HEK293T (cell line): ENCODE measurements around the gene SHROOM1.

ENCODE experiments used
- CTCF ChIA-PET: fragments of 350-600 bp; formaldehyde crosslinking; extraction: SDS; loops from one replicate; lab custom pipeline; 2021; ENCODE audit warnings: antibody characterized with exemption, inconsistent platforms; lab: Yijun Ruan, JAX
- POLR2A ChIA-PET: fragments of 350-600 bp; formaldehyde crosslinking; extraction: SDS; loops from one replicate; lab custom pipeline; 2020; ENCODE audit warnings: antibody characterized with exemption, inconsistent platforms; lab: Yijun Ruan, JAX
- DNase-seq: peaks from one replicate; pipeline ENCODE4 v3.0.0; 2012; ENCODE audit warnings: mixed read lengths; ENCODE audit errors: extremely low spot score
- ARNT ChIP-seq: fragments of 450-650 bp; IDR thresholded peaks from 2 replicates; pipeline ENCODE4 v1.6.1; 2017; ENCODE audit warnings: mild to moderate bottlenecking
- BHLHE40 ChIP-seq: fragments of 450-650 bp; IDR thresholded peaks from 2 replicates; pipeline ENCODE4 v1.6.1; 2016; ENCODE audit warnings: mild to moderate bottlenecking, moderate library complexity, borderline replicate concordance
- CTBP1 ChIP-seq: fragments of 450-650 bp; IDR thresholded peaks from 2 replicates; pipeline ENCODE4 v1.6.1; 2016; ENCODE audit warnings: borderline replicate concordance
- ELF4 ChIP-seq: fragments of 450-650 bp; IDR thresholded peaks from 2 replicates; pipeline ENCODE4 v1.6.1; 2017; ENCODE audit warnings: antibody characterized with exemption
- FOXA1 ChIP-seq: fragments of 450-650 bp; IDR thresholded peaks from 2 replicates; pipeline ENCODE4 v1.6.1; 2016; ENCODE audit warnings: mild to moderate bottlenecking
- FOXK2 ChIP-seq: fragments of 450-650 bp; IDR thresholded peaks from 2 replicates; pipeline ENCODE4 v1.6.1; 2016; ENCODE audit warnings: mild to moderate bottlenecking
- FOXM1 ChIP-seq: fragments of 450-650 bp; IDR thresholded peaks from 2 replicates; pipeline ENCODE4 v1.6.1; 2017; ENCODE audit warnings: mild to moderate bottlenecking, borderline replicate concordance
- HDGF ChIP-seq: fragments of 450-650 bp; IDR thresholded peaks from 2 replicates; pipeline ENCODE4 v1.6.1; 2017; ENCODE audit warnings: antibody characterized with exemption, borderline replicate concordance
- L3MBTL2 ChIP-seq: fragments of 450-650 bp; conservative IDR thresholded peaks from 2 replicates; pipeline ENCODE4 v1.6.1; 2016; ENCODE audit warnings: mild to moderate bottlenecking
- LEF1 ChIP-seq: fragments of 450-650 bp; IDR thresholded peaks from 2 replicates; pipeline ENCODE4 v1.6.1; 2017; ENCODE audit warnings: mild to moderate bottlenecking, borderline replicate concordance
- NFRKB ChIP-seq: fragments of 450-650 bp; IDR thresholded peaks from 2 replicates; pipeline ENCODE4 v1.6.1; 2016; ENCODE audit warnings: mild to moderate bottlenecking, moderate library complexity
- PKNOX1 ChIP-seq: fragments of 450-650 bp; IDR thresholded peaks from 2 replicates; pipeline ENCODE4 v1.6.1; 2016
- SP1 ChIP-seq: fragments of 450-650 bp; IDR thresholded peaks from 2 replicates; pipeline ENCODE4 v1.6.1; 2017
- SUZ12 ChIP-seq: fragments of 450-650 bp; IDR thresholded peaks from 2 replicates; pipeline ENCODE4 v1.6.1; 2016; ENCODE audit warnings: mild to moderate bottlenecking
- TARDBP ChIP-seq: fragments of 450-650 bp; IDR thresholded peaks from 2 replicates; pipeline ENCODE4 v1.6.1; 2016
- ZNF384 ChIP-seq: fragments of 450-650 bp; IDR thresholded peaks from 2 replicates; pipeline ENCODE4 v1.6.1; 2016

Gene SHROOM1

GRCh38 chr5:132797651-132798050 lies 32.8 kb downstream of the SHROOM1 start:
- POLR2A ChIA-PET, result interaction anchor here (1.2 kb wide), 1 partner anchor 10 kb away, joined by 4 read pairs; no protein-coding TSS in a partner anchor
- CTCF ChIA-PET, result interaction anchor here (0.7 to 2.5 kb wide), 5 partner anchors 10 to 68 kb away, joined by 3 to 11 read pairs (median 3); no protein-coding TSS in a partner anchor
- TF ChIP-seq ARNT (no peak), FOXA1 (no peak), HDGF (no peak), BHLHE40 (no peak), ELF4 (no peak), L3MBTL2 (no peak), CTBP1 (no peak)
- DNase-seq, result no peak

- CTCF ChIA-PET, result interaction anchor here (1.0 kb wide), 1 partner anchor 16 kb away, joined by 3 read pairs; no protein-coding TSS in a partner anchor
- POLR2A ChIA-PET, result no interaction called here
- TF ChIP-seq ELF4 (no peak), SP1 (no peak), PKNOX1 (no peak), FOXK2 (no peak), BHLHE40 (no peak)
- no peak for DNase-seq
These were observed 39.4 kb downstream of the SHROOM1 start for GRCh38 chr5:132791026-132791425.

DNA sequence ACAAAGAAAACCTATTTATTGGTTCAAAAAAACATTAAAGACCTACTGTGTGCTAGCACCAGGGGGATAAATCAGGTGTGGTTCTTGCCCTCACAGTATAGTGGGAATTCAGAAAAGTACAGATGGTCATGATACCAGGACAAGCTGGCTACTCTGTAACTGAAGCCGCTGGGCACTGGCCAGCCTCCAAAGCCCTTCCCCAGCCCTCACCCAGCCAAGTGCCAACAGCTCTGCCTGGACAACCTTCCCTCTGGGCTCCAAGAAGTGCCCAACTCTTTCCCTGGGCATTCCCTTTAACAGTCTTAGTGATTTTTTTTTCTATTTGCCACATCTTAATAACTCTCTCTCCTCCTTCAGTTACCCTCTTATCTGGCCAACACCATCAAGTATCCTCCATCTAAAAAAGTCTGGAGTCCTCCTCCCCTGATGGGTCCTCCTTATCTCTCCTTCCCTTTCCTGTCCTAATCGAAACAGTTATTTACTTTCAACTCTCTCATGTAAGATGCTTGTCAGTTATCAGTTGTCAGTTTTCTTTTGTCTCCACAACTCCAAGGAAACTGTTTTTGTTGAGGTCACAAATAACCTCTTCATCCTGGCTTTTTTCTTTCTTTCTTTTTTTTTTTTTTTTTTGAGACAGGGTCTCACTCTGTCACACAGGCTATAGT lies 40.1 kb downstream of the SHROOM1 start:
- ChIA-PET POLR2A (no interaction called here), CTCF (interaction anchor here (0.7 to 1.0 kb wide), 2 partner anchors 17 kb away, joined by 3 read pairs; no protein-coding TSS in a partner anchor)
- no peak for DNase-seq
- TF ChIP-seq PKNOX1, result no peak
- no peak for TF ChIP-seq HDGF
- no peak for TF ChIP-seq SUZ12
- no peak for TF ChIP-seq LEF1
- TF ChIP-seq FOXM1, result no peak
- TF ChIP-seq FOXK2, result no peak
- TF ChIP-seq BHLHE40, result no peak
- TF ChIP-seq L3MBTL2, result no peak
- TF ChIP-seq ELF4, result no peak
- no peak for TF ChIP-seq TARDBP
- no peak for TF ChIP-seq ZNF384
- TF ChIP-seq ARNT, result no peak

DNA sequence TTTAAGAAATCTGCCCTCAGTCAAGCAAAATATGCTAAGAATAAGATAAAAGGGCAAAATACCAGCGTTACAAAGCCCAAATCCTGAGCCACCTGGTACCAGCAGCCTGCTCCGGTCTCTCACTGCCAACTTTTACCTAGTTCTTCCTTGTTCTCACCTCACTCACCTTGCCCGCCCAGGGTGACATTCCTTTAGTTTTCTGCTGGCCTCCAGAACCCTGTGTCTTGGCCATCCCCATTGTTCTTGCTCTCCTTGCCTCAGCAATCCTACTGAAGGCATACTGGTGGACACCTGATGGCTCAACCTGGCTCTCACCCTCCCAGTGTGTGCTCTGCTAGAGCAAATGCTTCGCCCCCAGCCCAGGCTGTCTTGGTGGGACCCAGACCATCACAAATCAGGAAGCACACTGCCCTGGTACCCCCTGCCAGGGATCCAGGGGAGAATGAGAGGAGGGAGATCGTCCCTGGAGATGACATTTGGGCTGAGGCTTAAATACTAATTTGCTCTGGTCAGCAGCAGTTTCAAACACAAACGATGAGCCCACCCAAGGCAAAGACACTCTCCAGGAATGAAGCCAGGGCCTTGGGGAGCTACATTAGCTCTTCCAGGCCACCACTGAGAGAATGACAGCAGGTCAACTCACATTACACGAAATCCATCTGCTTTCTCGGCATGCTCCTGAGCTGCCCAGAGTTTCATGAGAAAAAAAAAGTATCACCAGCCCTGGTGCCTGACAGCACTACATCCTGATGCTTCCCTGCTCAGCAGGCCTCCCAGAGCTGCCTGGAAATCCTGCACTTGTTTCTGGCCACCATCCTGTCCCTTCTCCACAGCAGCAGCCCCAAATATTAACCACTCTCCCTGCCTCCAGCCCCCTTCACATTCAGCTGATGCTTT lies 41.2 kb downstream of the SHROOM1 start:
- 0 out of 2 replicates have a peak, but pooled peaks have one; percentile 16 for TF ChIP-seq ZNF384
- TF ChIP-seq HDGF, result no peak
- no peak for TF ChIP-seq FOXK2
- CTCF ChIA-PET, result interaction anchor here (0.6 to 0.7 kb wide), 2 partner anchors 18 to 43 kb away, joined by 3 to 4 read pairs; no protein-coding TSS in a partner anchor
- no peak for DNase-seq
- POLR2A ChIA-PET, result no interaction called here

DNA sequence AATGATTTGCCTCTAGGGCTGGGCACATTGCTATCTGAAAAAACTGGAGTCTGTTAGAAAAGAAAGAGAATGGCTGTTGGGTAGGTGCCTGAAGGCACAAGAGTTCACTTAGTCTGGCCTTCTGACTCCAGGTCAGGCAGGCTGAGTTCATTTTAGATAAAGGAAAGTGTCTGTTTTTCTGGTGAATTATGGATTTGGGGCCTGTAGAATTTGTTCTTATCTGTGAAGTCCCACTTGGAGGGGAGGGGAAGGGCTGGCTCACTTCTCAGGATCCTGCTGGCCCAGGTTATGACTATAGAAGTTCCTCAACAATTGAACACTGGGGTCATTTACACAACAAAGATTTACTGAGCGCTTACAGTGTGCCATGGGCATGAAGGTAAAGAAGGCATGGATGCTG lies 41.9 kb downstream of the SHROOM1 start:
- CTCF ChIA-PET, result no interaction called here
- TF ChIP-seq ELF4 (no peak), FOXK2 (no peak), L3MBTL2 (no peak), HDGF (no peak), BHLHE40 (no peak), ZNF384 (no peak), SUZ12 (no peak), ARNT (no peak), SP1 (no peak), NFRKB (no peak), FOXM1 (no peak), TARDBP (no peak), CTBP1 (no peak), LEF1 (no peak), PKNOX1 (no peak), FOXA1 (no peak)
- DNase-seq, result no peak
- POLR2A ChIA-PET, result interaction anchor here (0.6 kb wide), 1 partner anchor 419 kb away, joined by 3 read pairs; the partner anchor contains the start of gene SLC22A5

- TF ChIP-seq SUZ12 (no peak), ARNT (no peak)
- POLR2A ChIA-PET, result interaction anchor here (1.5 to 1.9 kb wide), 2 partner anchors 9 to 11 kb away, joined by 4 read pairs; no protein-coding TSS in a partner anchor
- no peak for DNase-seq
- CTCF ChIA-PET, result interaction anchor here (0.8 to 1.2 kb wide), 3 partner anchors 14 to 33 kb away, joined by 3 to 4 read pairs (median 4); no protein-coding TSS in a partner anchor
These were observed 43.4 kb downstream of the SHROOM1 start for GRCh38 chr5:132787076-132787475.
